Brain pericyte (primary cell): Measurements from ENCODE around the gene SHROOM4.

Experiments used
- DNase-seq: peaks from one replicate; pipeline ENCODE4 v3.0.0-alpha.2; 2012; ENCODE audit warnings: low read depth, low spot score

The SHROOM4 gene

DNA sequence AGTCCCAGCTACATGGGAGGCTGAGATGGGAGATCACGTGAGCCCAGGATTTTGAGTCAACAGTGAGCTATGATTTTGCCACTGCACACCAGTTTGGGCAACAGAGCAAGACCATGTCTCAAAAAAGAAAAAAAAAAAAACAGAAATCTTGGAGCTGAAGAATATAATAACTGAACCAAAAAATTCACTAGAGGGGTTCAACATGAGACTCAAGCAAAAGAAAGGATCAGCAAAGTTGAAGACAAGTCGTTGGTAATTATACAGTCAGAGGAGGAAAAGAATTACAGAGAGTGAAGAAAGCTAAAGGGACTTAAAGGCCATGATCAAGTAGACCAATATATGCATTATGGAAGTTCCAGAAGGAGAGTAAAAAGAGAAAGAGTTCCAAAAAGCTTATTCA is 26.9 kb downstream of the SHROOM4 start:
- DNase-seq = no peak

DNA sequence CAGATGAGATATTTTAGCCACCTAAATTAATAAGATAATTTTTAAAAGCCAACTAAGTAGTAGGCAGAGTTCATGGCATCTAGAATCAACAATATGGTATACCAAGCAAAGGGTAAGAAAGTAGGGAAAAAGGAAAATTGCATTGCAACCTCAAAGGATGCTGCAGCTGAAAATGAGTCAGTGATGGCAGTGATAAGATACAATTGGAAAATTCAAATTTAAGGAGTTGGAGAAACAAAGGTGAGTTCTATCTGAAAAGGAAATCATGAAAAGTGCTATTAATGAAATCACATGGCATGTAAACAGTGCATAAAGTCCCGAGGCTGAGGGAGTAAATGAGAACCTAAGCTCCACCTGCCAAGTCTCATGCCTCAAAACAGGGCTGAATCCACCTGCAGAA is 33.9 kb downstream of the SHROOM4 start:
- DNase-seq = no peak

DNA sequence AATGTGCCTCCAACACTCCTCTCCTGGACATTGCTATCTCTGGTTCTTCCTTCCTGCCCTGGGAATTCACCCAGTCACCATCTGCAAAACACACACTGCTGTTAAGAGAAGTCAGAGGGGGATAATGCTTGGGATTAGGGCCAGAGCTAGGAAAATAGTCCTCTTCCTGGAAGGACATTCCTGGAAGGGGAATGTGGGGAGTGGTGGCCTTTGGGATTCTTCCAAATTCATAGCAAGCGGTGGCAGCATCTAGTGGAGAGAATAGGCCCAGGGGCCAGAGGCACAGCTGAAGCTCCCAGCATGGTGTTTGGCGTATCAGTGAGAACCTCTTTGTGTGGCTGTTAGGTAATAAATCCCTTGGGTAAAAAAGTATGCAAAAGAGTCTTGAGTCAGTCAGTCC is 34.3 kb downstream of the SHROOM4 start:
- DNase-seq = no peak

DNA sequence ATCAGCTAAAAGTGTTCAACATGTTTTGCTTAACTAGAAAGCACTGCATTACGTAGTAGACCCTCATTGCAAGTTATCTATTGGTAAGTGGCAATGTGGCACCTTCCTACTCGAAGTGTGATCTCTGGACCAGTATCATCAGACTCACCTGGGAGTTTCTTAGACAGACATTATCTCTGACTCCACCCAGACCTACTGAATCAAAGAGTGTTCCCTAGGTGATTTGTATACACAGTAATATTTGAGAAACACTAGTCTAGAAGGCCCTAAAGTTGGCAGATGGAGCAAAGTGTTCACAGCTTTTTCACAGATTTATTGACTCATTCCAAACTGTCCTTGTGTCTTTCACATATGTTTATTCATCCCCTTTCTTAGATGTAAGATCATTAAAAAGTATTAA is 35.7 kb downstream of the SHROOM4 start:
- no peak for DNase-seq

DNA sequence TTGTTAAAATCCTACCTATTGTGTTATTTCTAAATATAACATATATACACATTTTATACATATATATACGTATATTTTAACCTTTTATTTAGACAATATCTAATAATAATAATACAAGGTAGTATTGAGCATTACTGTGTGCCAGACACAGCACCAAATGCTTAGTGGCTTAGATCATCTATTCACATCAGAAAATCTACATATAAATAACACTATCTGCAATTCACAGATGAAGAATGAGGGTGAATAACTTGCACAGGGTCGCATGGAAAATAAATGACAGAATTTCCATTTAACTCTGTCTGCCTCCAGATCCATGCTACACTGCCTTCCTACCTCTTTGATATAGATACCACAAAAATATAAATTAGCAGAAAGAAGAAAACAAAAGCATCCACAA is 37.7 kb downstream of the SHROOM4 start:
- DNase-seq = no peak

DNA sequence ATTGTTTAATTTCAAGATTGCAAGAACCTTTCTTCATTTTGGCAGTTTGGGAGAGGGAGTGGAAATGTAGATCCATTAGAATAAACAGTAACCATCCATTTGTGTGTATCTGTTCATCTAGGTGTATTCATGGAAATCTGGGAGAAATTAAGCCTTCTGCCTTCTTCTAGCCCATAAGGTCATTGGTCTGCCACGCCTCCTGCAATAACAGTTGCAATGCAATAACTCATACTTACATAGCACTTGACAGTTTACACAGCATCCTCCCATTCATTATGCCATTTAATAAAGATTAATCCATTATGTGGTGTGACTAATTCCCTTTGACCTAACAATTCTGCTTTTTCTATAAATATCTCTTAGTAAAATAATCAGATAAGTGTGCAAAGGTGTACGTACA is 42.6 kb downstream of the SHROOM4 start:
- no peak for DNase-seq

DNA sequence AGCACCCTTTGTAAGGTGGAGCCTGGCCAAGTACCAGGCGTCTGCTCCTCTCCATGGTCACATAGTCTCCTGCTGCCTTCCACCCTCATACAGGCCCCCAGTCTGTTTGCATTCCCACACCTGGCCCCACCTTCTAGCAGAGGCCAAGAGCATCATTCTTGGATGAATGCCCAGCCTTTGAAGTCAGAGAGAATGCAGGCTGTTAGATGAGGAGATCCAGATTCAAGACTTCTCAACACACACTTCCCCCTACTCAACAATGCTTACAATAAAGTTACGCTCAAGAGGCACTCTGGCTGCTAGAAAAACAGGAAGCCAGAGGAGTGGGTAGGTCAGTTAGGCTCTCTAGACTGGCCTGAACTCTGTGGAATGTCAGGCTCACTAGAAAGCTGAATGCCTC is 43.3 kb downstream of the SHROOM4 start:
- DNase-seq = no peak

DNA sequence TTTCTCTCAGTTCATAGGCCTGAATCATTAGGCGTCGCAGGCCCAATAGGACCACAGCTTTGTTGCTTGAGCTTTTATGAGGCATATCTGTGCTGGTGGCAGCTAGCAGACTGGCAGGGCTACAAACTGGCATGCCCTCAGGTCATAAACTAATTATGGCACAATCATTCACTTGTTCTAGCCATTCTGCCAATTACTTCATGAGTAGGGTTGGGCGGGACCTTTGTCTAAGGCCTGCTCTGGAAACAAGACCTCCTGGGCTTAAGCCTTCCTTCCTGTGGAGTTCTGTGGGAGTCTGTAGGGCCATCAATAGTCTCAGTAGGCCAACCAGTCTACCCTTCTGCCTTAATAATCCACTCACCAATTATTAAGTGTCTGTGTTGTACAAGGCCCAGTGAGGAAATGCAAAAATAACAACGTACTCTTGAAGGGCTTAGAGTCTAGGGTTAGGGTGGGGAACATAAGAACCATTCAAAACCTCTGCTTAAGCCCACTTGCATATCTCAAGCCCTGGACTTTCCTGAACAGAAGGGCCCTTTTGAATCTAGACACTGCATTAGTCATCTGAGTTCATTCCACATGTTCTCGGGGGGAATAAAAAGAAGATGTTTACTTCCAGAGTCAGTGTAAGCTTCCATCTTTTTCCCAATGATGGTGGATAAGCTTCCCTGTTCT is 44.5 kb downstream of the SHROOM4 start:
- no peak for DNase-seq

DNA sequence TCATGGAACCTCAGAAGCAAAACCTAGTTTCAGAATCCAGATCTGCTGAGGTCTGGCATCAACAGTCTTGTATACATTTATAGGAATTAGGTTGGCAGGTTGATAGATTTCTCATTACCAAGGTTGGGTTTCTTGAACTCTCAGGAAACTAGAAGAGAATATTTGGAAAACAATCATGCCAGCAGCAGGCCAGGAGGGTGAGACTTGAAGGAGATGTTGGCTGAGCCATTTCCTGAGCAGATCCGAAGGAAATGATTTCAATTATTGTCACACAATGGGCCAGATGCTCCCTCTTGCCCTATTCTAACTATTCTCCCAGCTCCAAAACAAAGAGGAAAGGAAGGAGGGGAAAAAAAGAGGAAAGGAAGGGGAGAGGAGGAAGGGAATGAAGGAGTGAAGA is 45.2 kb downstream of the SHROOM4 start:
- DNase-seq = no peak

DNA sequence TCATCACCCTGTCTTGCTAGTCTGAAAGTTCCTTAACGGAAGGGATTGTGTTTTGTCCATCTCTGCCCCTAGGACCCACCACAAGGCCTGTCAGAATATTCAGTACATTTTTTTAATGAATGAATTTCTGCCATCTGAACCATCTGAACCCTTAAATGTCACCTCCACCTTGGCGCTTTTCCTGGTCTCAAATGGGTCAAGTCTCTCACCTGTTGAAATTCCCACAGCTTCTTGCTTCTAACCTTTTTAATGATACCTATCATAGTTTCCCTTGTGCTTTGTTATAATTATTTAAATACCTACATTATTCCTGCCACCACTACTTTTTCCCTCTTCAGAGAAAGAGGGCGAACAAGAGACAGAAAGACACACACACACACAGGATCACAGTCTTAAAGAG is 48.0 kb downstream of the SHROOM4 start:
- DNase-seq = no peak

DNA sequence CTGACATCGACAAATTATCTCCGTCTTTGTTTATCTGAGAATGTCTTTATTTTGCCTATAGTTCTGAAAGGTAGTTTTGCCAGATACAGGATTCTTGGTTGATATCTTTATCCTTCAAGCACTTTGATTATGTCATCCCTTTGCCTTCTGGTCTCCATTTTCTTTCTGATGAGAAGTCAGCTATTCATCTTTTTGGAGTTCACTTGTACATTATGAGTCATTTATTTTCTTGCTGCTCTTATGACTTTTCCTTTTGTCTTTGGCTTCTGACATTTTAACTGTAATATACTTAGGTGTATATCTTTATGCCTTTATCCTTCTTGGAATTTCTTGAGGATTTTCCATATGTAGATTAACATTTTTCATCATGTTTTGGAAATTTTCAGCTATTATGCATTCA is 51.4 kb downstream of the SHROOM4 start:
- no peak for DNase-seq

DNA sequence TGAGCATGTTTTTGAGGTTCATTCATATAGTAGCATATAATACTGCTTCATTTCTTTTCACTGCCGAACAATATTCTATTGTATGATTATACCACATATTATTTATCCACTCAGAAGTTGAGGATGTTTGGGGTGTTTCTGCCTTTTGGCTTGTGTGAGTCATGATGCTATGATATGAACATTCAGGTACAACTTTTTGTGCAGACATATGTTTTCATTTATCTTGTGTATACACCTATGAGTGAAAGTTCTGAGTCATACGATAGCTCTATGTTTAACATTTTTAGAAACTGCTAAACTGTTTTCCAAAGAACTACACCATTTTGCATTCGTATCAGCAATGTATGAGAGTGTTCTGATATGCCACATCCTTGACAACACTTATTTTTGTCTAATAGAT is 57.7 kb downstream of the SHROOM4 start:
- no peak for DNase-seq

DNA sequence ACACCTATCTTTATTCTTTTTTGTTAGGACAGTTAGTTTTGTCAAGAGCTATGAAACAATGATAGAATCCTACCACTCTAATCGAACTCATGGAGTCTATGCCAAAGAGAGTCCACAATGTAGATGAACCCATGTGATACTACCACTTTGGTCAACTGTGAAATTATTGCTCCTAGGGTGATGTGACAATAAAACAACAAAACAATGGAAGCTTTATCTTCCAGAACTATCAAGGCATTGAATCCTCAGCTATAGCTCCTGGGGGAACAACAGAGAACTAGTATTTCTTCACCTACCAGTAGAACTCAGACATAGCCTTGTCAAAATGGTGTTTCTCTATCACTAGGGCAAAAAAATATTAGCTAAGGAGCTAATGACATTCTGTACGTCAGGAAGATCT is 62.9 kb downstream of the SHROOM4 start:
- no peak for DNase-seq

DNA sequence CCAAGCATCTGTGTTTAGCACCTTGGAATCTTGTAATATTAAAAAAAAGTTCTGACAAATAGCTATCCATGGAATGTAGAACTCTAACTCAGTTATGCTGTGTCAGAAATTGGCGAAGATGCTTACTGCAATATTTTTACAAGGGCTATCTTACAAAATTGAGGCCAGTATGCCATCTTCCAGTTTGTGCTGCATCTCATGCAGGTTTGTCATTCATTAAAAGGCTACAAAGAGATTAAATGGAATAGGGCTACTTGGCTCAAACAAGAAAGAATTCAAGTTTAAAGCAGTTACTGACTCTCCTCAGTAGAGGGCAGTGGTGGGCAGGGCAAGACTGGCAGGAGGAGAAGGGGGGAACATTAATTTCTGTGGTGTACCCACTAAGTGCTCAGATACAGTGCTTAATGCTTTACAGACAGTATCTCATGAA is 66.5 kb downstream of the SHROOM4 start:
- no peak for DNase-seq

DNA sequence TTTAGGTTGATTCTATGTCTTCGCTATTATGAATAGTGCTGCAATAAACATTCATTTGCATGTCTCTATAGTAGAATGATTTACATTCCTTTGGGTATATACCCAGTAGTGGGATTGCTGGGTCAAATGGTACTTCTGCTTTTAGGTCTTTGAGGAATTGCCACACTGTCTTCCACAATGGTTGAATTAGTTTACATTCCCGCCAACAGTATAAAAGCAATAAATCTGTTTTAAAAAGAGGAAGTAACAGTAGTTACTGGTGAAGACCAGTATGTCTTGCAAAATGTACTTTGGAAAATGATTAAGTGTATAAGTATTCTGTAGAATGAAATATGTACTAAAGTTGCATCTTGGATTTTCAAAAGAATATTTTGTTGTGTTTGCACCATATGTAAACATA is 77.3 kb downstream of the SHROOM4 start:
- DNase-seq = no peak

DNA sequence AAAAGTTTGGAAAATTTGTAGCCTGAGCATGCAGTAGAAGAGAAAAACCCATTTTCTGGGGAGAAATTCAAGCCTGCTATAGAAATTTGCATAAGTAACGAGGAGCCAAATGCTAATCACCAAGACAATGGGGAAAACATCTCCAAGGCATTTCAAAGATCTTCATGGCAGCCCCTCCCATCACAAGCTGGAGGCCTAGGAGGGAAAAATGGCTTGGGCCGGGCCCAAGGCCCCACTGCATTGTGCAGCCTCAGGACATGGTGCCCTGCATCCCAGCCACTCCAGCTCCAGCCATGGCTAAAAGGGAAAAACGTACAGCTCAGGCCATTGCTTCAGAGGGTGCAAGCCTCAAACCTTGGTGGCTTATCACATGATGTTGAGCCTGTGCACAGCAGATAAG is 87.7 kb downstream of the SHROOM4 start:
- no peak for DNase-seq

DNA sequence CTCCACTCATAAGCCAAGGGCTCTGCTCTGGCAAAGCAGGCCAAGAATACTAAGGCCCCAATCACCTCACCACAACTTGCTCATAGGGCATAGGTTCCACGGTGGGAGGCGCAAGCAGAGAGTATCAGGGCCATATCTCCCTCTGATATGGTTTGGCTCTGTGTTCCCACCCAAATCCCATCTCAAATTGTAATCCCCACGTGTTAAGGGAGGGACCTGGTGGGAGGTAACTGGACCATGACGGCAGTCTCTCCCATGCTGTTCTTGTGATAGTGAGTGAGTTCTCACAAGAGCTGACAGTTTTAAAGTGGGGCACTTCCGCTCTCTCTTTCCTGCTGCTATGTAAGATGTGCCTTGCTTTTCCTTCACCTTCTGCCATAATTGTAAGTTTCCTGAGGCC is 88.7 kb downstream of the SHROOM4 start:
- DNase-seq = no peak

DNA sequence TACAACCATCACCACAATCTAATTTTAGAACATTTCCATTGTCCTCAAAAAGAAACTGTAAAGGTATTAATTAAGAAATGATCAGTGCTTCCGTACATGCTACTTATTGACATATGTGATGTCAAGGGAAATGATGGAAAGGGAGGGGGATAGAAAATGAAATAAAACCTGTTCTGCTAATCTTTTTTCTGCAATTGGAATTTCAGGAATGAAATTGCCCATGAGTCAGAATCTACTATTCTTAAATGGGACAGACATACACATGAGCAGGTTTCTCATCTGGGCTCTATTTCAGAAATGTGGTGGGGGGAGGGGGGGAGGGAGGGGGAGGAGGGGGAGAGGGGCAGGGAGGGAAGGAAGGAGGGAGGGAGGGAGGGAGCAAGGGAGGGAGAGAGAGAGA is 91.0 kb downstream of the SHROOM4 start:
- DNase-seq = no peak

DNA sequence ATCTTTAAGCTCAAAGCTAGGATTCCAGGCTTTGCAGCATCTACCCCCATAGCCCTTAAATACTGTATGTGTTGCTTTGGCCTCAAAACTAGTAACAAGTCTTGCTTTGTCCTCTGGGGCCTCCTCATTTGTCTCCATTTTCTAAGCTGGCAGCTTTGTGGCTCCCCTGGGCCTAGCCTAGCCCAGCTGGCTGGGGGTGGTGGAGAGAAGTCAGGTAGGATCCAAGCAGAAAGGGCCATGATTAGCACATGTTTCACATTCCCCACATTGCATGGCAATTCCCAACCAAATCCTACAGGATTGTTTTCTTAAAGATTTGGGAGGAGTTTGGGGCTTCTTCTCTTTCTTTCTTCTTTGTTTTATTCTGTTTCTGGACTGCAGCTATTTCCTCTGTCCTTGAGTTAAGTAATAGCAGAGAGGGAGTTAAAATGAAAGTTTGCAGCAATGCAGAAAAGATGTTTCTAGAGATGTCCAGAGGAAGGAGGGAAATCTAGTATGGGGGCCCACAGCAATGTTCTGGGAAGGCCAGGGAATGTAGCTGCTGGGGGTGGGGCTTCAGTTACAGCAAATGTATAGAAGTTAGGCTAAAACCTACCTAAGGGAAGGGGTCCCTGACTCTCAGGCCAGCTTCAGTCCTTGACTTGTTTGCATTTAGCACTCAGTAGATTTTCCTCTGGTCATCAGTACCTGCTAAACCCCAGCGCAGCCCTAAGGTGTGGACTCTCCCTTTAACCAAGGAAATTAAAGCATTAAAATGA is 92.1 kb downstream of the SHROOM4 start:
- no peak for DNase-seq

DNA sequence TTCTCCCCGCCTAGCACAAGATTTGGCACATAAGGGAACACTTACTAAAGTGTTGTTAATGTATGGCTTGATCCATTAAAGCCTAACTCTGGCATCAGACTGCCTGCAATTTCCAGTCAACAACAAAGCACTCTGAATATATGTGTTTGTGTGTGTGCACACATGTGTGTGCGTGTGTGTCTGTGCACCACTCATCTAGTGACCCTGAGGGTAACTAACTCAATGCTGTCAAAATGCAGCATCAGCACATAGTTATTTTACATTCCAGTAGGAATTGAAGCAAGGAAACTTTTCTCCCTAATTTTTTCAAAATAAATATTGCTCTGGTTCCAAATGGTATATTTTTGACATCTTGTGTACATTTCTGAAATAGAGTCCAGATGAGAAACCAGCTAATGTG is 94.4 kb downstream of the SHROOM4 start:
- no peak for DNase-seq

DNA sequence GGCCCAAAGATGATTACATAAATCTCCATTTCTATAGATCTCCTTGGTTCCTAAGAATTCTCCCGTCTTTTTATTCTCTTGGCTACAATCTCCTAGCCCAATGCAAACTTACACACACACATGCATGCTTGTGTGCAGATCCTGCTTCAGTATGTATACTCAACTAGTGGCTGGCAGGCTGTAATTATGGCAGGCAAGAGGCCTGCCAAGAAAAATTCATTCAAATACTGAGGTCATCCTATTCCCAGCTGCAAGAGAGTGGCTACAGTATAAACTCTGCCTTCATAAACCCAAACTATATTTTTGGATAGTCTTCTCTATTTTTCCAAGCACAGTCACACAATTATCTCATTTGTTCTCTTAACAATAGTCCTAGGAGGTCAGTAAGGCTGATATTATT is 95.2 kb downstream of the SHROOM4 start:
- DNase-seq = no peak

DNA sequence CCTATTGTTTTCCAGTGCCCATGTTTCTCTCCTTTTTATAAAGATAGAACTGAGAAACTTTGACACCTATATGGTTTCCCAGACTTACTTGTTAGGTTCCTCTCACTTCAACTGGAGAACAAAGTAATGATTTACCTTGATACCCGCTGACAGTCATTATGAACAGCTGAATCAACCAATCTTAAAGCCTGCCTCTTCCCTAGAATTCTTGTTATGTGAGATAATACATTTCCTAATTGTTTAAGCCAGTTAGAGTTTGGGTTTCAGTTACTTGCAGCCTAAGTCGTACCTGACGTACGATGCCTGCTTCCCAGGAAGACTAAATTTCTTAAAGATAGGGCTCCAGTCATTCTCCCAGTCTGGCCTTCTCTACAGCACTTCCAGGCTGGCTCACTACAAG is 97.3 kb downstream of the SHROOM4 start:
- DNase-seq = no peak

DNA sequence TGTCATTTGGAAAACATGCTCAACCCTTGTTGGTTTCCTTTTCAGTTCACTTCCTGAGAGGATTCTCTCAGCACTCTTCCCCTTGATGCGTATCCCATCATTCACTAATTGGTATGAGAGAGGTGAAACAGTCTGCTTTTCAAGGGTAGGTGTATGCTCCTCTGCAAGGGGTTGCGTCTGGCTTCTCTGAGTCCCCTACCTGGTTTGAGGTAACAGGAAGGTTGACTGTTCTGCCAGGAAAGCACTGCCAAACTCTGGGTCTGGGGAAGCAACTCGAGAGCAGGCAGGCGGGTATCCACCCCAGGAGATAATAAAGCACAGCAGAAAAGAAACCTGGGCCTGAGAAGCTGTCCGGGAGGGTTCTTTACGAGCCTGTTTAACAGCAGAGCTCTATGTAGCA is 101.2 kb downstream of the SHROOM4 start:
- DNase-seq = no peak

DNA sequence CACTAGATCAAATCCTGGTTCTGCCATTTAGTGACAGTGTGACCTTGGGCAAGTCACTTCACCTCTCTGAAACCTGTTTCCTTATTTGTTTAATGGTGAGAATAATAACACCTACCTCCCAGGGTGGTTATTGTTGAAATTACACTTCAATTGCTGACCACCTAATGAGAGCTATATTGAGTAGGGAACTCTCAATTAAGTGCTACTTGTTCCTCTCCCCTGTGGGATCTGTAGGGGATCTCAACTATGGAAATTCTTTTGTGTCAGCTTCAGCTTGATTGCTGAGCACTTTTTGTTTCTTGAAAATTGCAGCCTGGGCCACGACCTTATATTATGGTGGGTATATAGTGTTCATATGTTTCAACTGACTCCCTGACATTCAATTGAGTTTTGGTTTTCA is 102.1 kb downstream of the SHROOM4 start:
- no peak for DNase-seq
